HUES6 (cell line): Measurements from ENCODE around the gene BTBD10.

Experiments
- H3K27ac ChIP-seq: 2 replicates; pipeline ENCODE4 v1.7.0; 2013; ENCODE audit warnings: low read depth, mild to moderate bottlenecking, low read length, inconsistent platforms
- H3K27me3 ChIP-seq: 2 replicates; pipeline ENCODE4 v1.6.1; 2013; ENCODE audit warnings: low read length; ENCODE audit not compliant: control insufficient read depth, insufficient read depth
- H3K36me3 ChIP-seq: 2 replicates; pipeline ENCODE4 v1.6.1; 2013; ENCODE audit warnings: low read length; ENCODE audit not compliant: control insufficient read depth, insufficient read depth
- H3K4me1 ChIP-seq: 2 replicates; pipeline ENCODE4 v1.6.1; 2013; ENCODE audit warnings: low read length; ENCODE audit not compliant: control insufficient read depth, insufficient read depth
- H3K4me3 ChIP-seq: 2 replicates; pipeline ENCODE4 v1.5.1; 2013; ENCODE audit warnings: low read depth, low read length
- H3K9ac ChIP-seq: one replicate; pipeline ENCODE4 v1.6.1; 2013; ENCODE audit warnings: mild to moderate bottlenecking, low read length
- H3K9me3 ChIP-seq: 2 replicates; pipeline ENCODE4 v1.6.1; 2013; ENCODE audit warnings: low read depth, low read length; ENCODE audit not compliant: control insufficient read depth, insufficient read depth

Gene BTBD10

GRCh38 chr11:13339195-13340153 is 123.5 kb downstream of the BTBD10 start:
- Histone ChIP-seq H3K27me3 (no peaks in the 10 kb centered on the region), H3K36me3 (no peaks in the 10 kb centered on the region), H3K27ac (no peak overlapping the region), H3K4me1 (peaks cover 18% of the 10 kb centered on the region; the same call in 1 of the 2 replicates), H3K9me3 (peaks cover 6% of the 10 kb centered on the region; the same call in 1 of the 2 replicates), H3K4me3 (no peak overlapping the region), H3K9ac (no peak overlapping the region)

- no peaks in the 10 kb centered on the region for H3K36me3 ChIP-seq
- no peak overlapping the region for H3K27ac ChIP-seq
- H3K4me1 ChIP-seq = peaks cover 18% of the 10 kb centered on the region; the same call in 1 of the 2 replicates
- H3K4me3 ChIP-seq = no peak overlapping the region
- H3K9ac ChIP-seq = no peak overlapping the region
- H3K9me3 ChIP-seq = peaks cover 6% of the 10 kb centered on the region; the same call in 1 of the 2 replicates
- no peaks in the 10 kb centered on the region for H3K27me3 ChIP-seq
Measured at GRCh38 chr11:13338427-13339069, 124.5 kb downstream of the BTBD10 start.

DNA sequence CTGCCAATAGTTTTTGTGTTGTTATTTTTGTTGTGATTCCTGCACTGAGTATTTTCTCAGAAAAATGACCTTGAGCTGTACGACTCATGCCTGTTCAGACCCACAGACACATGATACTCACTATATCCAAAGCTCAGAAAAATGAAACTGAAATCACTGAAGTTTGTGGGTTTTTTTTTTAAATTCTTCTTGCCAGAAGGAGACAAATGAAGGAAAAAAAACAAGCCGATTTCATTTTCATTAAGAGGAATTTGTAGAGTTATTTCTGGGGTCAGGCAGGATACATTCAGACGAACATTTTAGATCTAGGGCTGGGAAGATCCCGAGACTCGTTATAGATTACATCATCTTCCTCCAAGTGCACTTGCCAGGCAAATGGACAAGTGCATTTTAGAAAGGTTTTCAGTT is 125.0 kb downstream of the BTBD10 start:
- H3K9ac ChIP-seq = no peak overlapping the region
- no peaks in the 10 kb centered on the region for H3K27me3 ChIP-seq
- H3K4me1 ChIP-seq = peaks cover 15% of the 10 kb centered on the region; the same call in 1 of the 2 replicates
- peaks cover 5% of the 10 kb centered on the region; the same call in 1 of the 2 replicates for H3K9me3 ChIP-seq
- H3K27ac ChIP-seq = no peak overlapping the region
- no peak overlapping the region for H3K4me3 ChIP-seq
- no peaks in the 10 kb centered on the region for H3K36me3 ChIP-seq
